ENCODE measurements around the gene KBTBD13.

DNA sequence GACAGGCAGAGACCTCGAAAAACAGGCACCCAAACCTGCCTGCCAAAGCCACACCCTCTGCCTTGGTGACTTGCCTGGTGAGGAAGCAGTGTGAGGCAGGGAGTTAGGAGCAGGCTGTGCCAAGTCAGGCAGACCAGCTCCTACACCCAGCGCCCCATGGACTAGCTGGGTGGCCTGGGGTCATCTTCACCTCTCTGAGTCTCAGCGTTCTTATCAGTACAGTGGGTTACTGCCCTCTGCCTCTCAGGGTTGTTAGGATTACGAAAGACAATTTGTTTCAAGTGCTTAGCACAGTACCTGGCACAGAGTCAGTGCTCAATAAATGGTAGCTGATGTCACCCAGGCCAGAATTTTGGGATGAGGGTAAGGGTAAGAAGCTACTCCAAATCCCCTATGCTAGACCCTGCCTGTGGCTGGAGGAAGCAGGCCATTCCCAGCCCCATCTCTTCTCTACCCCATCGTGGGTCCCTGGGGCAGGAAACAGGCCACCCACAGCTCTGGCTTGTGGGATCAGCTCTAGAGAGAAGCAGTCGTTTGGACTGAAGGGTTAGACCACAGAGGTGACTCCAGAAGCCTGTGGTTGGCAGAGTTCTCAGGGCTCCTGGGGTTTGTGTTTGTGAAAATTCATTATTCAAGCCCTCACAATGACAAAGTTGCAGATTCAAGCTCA is 21.2 kb upstream of the KBTBD13 start:
- no peak for TF ChIP-seq CTCF (optimal IDR thresholded peaks at IDR 0.05 in 1 of 3, IDR thresholded peaks at IDR 0.05 in 1 of 3, conservative IDR thresholded peaks at IDR 0.05 in 1 of 3; ENCODE audit: extremely low read depth in 1 of 3, insufficient read depth in 2 of 3, low read length in 3 of 3)
- TF ChIP-seq EZH2 (IDR thresholded peaks at IDR 0.05; ENCODE audit: low read length), result no peak

Data from keratinocyte (primary cell).